Measurements from ENCODE around the gene ZC3H11A. TPM values are rescaled to one million over a fixed set of nuclear protein-coding genes. Genes with fewer than 3 reads are reported as not detected.

The ZC3H11A gene
- total RNA-seq, 1 experiment from 2014 or later: 95.9 TPM

DNA sequence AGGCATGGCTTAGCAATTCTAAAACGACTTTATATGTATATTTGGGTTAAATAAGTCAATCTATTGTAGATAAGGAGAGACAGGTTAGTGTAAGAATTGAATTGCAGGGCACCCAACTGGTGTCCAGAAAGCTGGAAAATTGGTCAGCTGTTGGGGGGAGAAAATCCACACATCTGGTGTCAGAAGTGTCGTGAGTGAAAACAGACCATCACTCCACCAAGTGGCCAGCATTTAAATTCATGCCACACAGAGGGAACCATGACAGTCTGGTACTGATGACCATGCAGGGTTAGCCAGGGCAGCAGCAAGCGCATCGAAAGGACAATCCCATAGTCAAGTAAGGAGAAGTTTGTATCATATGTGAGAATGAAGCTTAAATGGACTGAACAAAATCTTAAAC lies 18.8 kb upstream of the ZC3H11A start:
- H3K27ac Mint-ChIP-seq: no peak overlapping the region; a peak in 1 of 7 replicates
- H2AFZ ChIP-seq (ENCODE audit: low read length): no peak overlapping the region

More for the DNA sequence above, 18.8 kb upstream of the ZC3H11A start:
- Histone ChIP-seq H3K9ac (ENCODE audit: extremely low read depth, insufficient read length, low read length) (no peak overlapping the region), H2BK5ac (ENCODE audit: insufficient read length, low read length) (no peak overlapping the region), H3K9me3 (ENCODE audit: control insufficient read depth, low read depth, low read length) (no peaks in the 10 kb centered on the region), H3K4me2 (ENCODE audit: insufficient read depth, insufficient read length, low read length) (no peak overlapping the region), H3K23me2 (ENCODE audit: insufficient read length, low read depth, low read length, poor library complexity, severe bottlenecking) (no peaks in the 10 kb centered on the region), H2BK12ac (ENCODE audit: insufficient read length, low read depth, low read length) (no peak overlapping the region), H3K18ac (ENCODE audit: insufficient read length, low read depth, low read length) (no peak overlapping the region), H3K23ac (ENCODE audit: insufficient read length, low read depth, low read length) (no peak overlapping the region), H3K79me1 (ENCODE audit: insufficient read depth, low read depth, low read length, poor library complexity, severe bottlenecking) (no peaks in the 10 kb centered on the region), H2BK20ac (ENCODE audit: low read depth, low read length, poor library complexity, severe bottlenecking) (no peak overlapping the region), H4K8ac (replicated peaks; ENCODE audit: insufficient read length, low read depth, low read length) (no peak overlapping the region), H3K27ac (ENCODE audit: insufficient read length, low read depth, low read length) (no peak overlapping the region), H2AK5ac (ENCODE audit: insufficient read length, low read length) (no peak overlapping the region), H3K4ac (ENCODE audit: low read depth, low read length) (no peak overlapping the region), H4K5ac (ENCODE audit: insufficient read length, low read depth, low read length) (no peak overlapping the region), H3K14ac (ENCODE audit: insufficient read depth, low read length) (no peak overlapping the region), H4K20me1 (ENCODE audit: control insufficient read depth, insufficient read depth, insufficient read length) (no peaks in the 10 kb centered on the region), H4K91ac (ENCODE audit: insufficient read length, low read depth, low read length) (no peak overlapping the region), H3T11ph (ENCODE audit: low read length) (no peak overlapping the region), H3K27me3 (ENCODE audit: insufficient read depth, low read length) (no peaks in the 10 kb centered on the region), H3K56ac (ENCODE audit: insufficient read length, low read depth, low read length) (no peak overlapping the region), H2BK15ac (ENCODE audit: low read depth, low read length) (no peak overlapping the region), H3K4me1 (ENCODE audit: insufficient read depth, low read length) (no peaks in the 10 kb centered on the region; the same call in 1 of the 2 replicates), H3K79me2 (ENCODE audit: insufficient read depth, low read length) (no peaks in the 10 kb centered on the region), H2BK120ac (ENCODE audit: low read depth, low read length, poor library complexity, severe bottlenecking) (no peak overlapping the region)
- no peak overlapping the region for H3K4me3 Mint-ChIP-seq
- peak; percentile 22; the same call in 1 of the 3 replicates for TF ChIP-seq CTCF (conservative IDR thresholded peaks at IDR 0.05)
- peaks cover 4 to 21% of the 10 kb centered on the region in 2 experiments; a peak in 3 of 4 replicates for H3K4me1 Mint-ChIP-seq
- H3K27me3 Mint-ChIP-seq (ENCODE audit: low read depth): no peaks in the 10 kb centered on the region
- DNase-seq: no peak
- H3K36me3 Mint-ChIP-seq (ENCODE audit: insufficient read depth in 1 of 3, low read depth in 3 of 3): 0 out of 7 replicates have a peak, but pooled peaks cover 0 to 2% (median 0%) of the 10 kb centered on the region in 3 experiments
- WGBS (ENCODE audit: extremely low coverage, insufficient read length, low lambda C conversion rate): no CpG with 5 or more reads among the region's 4 CpGs
- peaks cover 0 to 3% of the 10 kb centered on the region in 2 experiments; a peak in 2 of 5 replicates for H3K9me3 Mint-ChIP-seq

Data from H9 (cell line).